Activated naive CD8-positive, alpha-beta T cell treated with anti-CD3 and anti-CD28 coated beads for 36 hours (primary cell): Measurements from ENCODE around the gene GRK5. TPM values are rescaled to one million over a fixed set of nuclear protein-coding genes. Genes with fewer than 3 reads are reported as not detected.

Experiments
- DNase-seq: peaks from one replicate; pipeline ENCODE4 v3.0.0; 2021
- H3K27ac Mint-ChIP-seq: one replicate; pipeline ENCODE4 v1.8.0; 2022; ENCODE audit warnings: mild to moderate bottlenecking, moderate library complexity, mixed read lengths
- H3K27me3 Mint-ChIP-seq: one replicate; pipeline ENCODE4 v1.8.0; 2022; ENCODE audit warnings: mild to moderate bottlenecking, mixed read lengths
- H3K36me3 Mint-ChIP-seq: one replicate; pipeline ENCODE4 v1.8.0; 2021; ENCODE audit warnings: mild to moderate bottlenecking, mixed read lengths
- H3K4me1 Mint-ChIP-seq: one replicate; pipeline ENCODE4 v1.8.0; 2021; ENCODE audit warnings: mixed read lengths
- H3K4me3 Mint-ChIP-seq: one replicate; pipeline ENCODE4 v1.8.0; 2022; ENCODE audit warnings: mild to moderate bottlenecking, moderate library complexity, mixed read lengths
- H3K9me3 Mint-ChIP-seq: one replicate; pipeline ENCODE4 v1.8.0; 2022; ENCODE audit warnings: mixed read lengths
- total RNA-seq, 2 experiments: library from RNA; stranded (reverse); gene quantifications; one replicate each; pipeline ENCODE4 v1.2.3, GENCODE V29; 2021

The GRK5 gene
- total RNA-seq, 2 experiments from 2014 or later: 12.8 TPM

GRCh38 chr10:119368581-119368980 is 161.2 kb downstream of the GRK5 start:
- Mint-ChIP-seq H3K27ac (no peak overlapping the region), H3K4me3 (no peak overlapping the region), H3K27me3 (no peaks in the 10 kb centered on the region), H3K9me3 (no peaks in the 10 kb centered on the region), H3K36me3 (no peaks in the 10 kb centered on the region), H3K4me1 (peaks cover 13% of the 10 kb centered on the region)
- DNase-seq: no peak

GRCh38 chr10:119368991-119369869 is 161.9 kb downstream of the GRK5 start:
- Mint-ChIP-seq H3K4me3 (no peak overlapping the region), H3K27ac (no peak overlapping the region), H3K27me3 (no peaks in the 10 kb centered on the region), H3K9me3 (no peaks in the 10 kb centered on the region), H3K36me3 (no peaks in the 10 kb centered on the region), H3K4me1 (peaks cover 13% of the 10 kb centered on the region)
- DNase-seq: no peak

- DNase-seq: no peak
- Mint-ChIP-seq H3K4me3 (no peak overlapping the region), H3K4me1 (peaks cover 13% of the 10 kb centered on the region), H3K27me3 (no peaks in the 10 kb centered on the region), H3K36me3 (no peaks in the 10 kb centered on the region), H3K27ac (peak overlapping the region; percentile 42), H3K9me3 (no peaks in the 10 kb centered on the region)
Measured at GRCh38 chr10:119370111-119370741, 162.9 kb downstream of the GRK5 start.

GRCh38 chr10:119370972-119371703 is 163.8 kb downstream of the GRK5 start:
- Mint-ChIP-seq H3K4me3 (no peak overlapping the region), H3K4me1 (peaks cover 13% of the 10 kb centered on the region), H3K27ac (no peak overlapping the region), H3K9me3 (no peaks in the 10 kb centered on the region), H3K27me3 (no peaks in the 10 kb centered on the region), H3K36me3 (no peaks in the 10 kb centered on the region)
- DNase-seq: no peak

GRCh38 chr10:119371704-119372663 is 164.6 kb downstream of the GRK5 start:
- H3K4me3 Mint-ChIP-seq: no peak overlapping the region
- peaks cover 13% of the 10 kb centered on the region for H3K4me1 Mint-ChIP-seq
- no peaks in the 10 kb centered on the region for H3K27me3 Mint-ChIP-seq
- H3K27ac Mint-ChIP-seq: no peak overlapping the region
- H3K36me3 Mint-ChIP-seq: no peaks in the 10 kb centered on the region
- DNase-seq: no peak
- no peaks in the 10 kb centered on the region for H3K9me3 Mint-ChIP-seq

- Mint-ChIP-seq H3K36me3 (no peaks in the 10 kb centered on the region), H3K4me3 (no peak overlapping the region), H3K4me1 (peaks cover 13% of the 10 kb centered on the region), H3K27me3 (no peaks in the 10 kb centered on the region), H3K9me3 (no peaks in the 10 kb centered on the region), H3K27ac (no peak overlapping the region)
- no peak for DNase-seq
Measured at GRCh38 chr10:119373294-119374102, 166.1 kb downstream of the GRK5 start.

GRCh38 chr10:119374236-119374635 is 166.9 kb downstream of the GRK5 start:
- no peaks in the 10 kb centered on the region for H3K9me3 Mint-ChIP-seq
- no peaks in the 10 kb centered on the region for H3K27me3 Mint-ChIP-seq
- no peak overlapping the region for H3K4me3 Mint-ChIP-seq

GRCh38 chr10:119375574-119376272 is 168.4 kb downstream of the GRK5 start:
- peaks cover 3% of the 10 kb centered on the region for H3K36me3 Mint-ChIP-seq
- no peak overlapping the region for H3K4me3 Mint-ChIP-seq
- H3K9me3 Mint-ChIP-seq: no peaks in the 10 kb centered on the region
- H3K4me1 Mint-ChIP-seq: peaks cover 9% of the 10 kb centered on the region
- H3K27ac Mint-ChIP-seq: no peak overlapping the region
- no peaks in the 10 kb centered on the region for H3K27me3 Mint-ChIP-seq
- DNase-seq: no peak

More at GRCh38 chr10:119374236-119374635, 166.9 kb downstream of the GRK5 start:
- Mint-ChIP-seq H3K4me1 (peaks cover 13% of the 10 kb centered on the region), H3K36me3 (no peaks in the 10 kb centered on the region), H3K27ac (no peak overlapping the region)
- DNase-seq: no peak

GRCh38 chr10:119377451-119377957 is 170.1 kb downstream of the GRK5 start:
- H3K4me1 Mint-ChIP-seq: peaks cover 9% of the 10 kb centered on the region
- H3K4me3 Mint-ChIP-seq: no peak overlapping the region
- no peak overlapping the region for H3K27ac Mint-ChIP-seq
- no peaks in the 10 kb centered on the region for H3K27me3 Mint-ChIP-seq
- peaks cover 6% of the 10 kb centered on the region for H3K36me3 Mint-ChIP-seq
- no peak for DNase-seq
- no peaks in the 10 kb centered on the region for H3K9me3 Mint-ChIP-seq

GRCh38 chr10:119377958-119378736 is 170.8 kb downstream of the GRK5 start:
- no peaks in the 10 kb centered on the region for H3K27me3 Mint-ChIP-seq
- peaks cover 7% of the 10 kb centered on the region for H3K36me3 Mint-ChIP-seq
- H3K27ac Mint-ChIP-seq: no peak overlapping the region
- H3K4me3 Mint-ChIP-seq: no peak overlapping the region
- DNase-seq: no peak
- no peaks in the 10 kb centered on the region for H3K9me3 Mint-ChIP-seq
- H3K4me1 Mint-ChIP-seq: peaks cover 6% of the 10 kb centered on the region

GRCh38 chr10:119378737-119379067 is 171.3 kb downstream of the GRK5 start:
- no peak overlapping the region for H3K27ac Mint-ChIP-seq
- peaks cover 5% of the 10 kb centered on the region for H3K4me1 Mint-ChIP-seq
- DNase-seq: no peak
- no peaks in the 10 kb centered on the region for H3K9me3 Mint-ChIP-seq
- peaks cover 9% of the 10 kb centered on the region for H3K36me3 Mint-ChIP-seq
- no peaks in the 10 kb centered on the region for H3K27me3 Mint-ChIP-seq
- H3K4me3 Mint-ChIP-seq: no peak overlapping the region

GRCh38 chr10:119379466-119380071 is 172.2 kb downstream of the GRK5 start:
- Mint-ChIP-seq H3K36me3 (peaks cover 11% of the 10 kb centered on the region), H3K9me3 (no peaks in the 10 kb centered on the region), H3K27ac (no peak overlapping the region), H3K4me3 (no peak overlapping the region), H3K4me1 (peaks cover 5% of the 10 kb centered on the region), H3K27me3 (no peaks in the 10 kb centered on the region)
- no peak for DNase-seq
